Stimulated activated CD8-positive, alpha-beta memory T cell treated with anti-CD3 and anti-CD28 coated beads, Interleukin-15, amount 100 ng/mL, for 1 hour (primary cell): ENCODE data around the gene DDX24.

Experiments
- DNase-seq: peaks from one replicate; pipeline ENCODE4 v3.0.0-alpha.2; 2020; ENCODE audit warnings: low read depth

The DDX24 gene

GRCh38 chr14:94010625-94011024 is 70.4 kb downstream of the DDX24 start:
- no peak for DNase-seq

- DNase-seq = no peak
These were observed 71.2 kb downstream of the DDX24 start for GRCh38 chr14:94009767-94010166.

- no peak for DNase-seq
These were observed 72.8 kb downstream of the DDX24 start for GRCh38 chr14:94008234-94008633.

GRCh38 chr14:94005324-94006073 is 75.5 kb downstream of the DDX24 start:
- DNase-seq = no peak

GRCh38 chr14:94004015-94004414 is 77.0 kb downstream of the DDX24 start:
- DNase-seq = no peak

- DNase-seq = no peak
These were observed 77.6 kb downstream of the DDX24 start for GRCh38 chr14:94003397-94003796.

- peak; percentile 34 for DNase-seq
These were observed 79.3 kb downstream of the DDX24 start for GRCh38 chr14:94001501-94002396.

- no peak for DNase-seq
These were observed 80.0 kb downstream of the DDX24 start for GRCh38 chr14:94001016-94001415.

GRCh38 chr14:94000267-94000666 is 80.7 kb downstream of the DDX24 start:
- no peak for DNase-seq

GRCh38 chr14:93999573-93999972 is 81.4 kb downstream of the DDX24 start:
- DNase-seq = no peak

- DNase-seq = no peak
These were observed 82.1 kb downstream of the DDX24 start for GRCh38 chr14:93998871-93999403.
